ENCODE measurements around the gene TREML4. TPM values are rescaled to one million over a fixed set of nuclear protein-coding genes. Genes with fewer than 3 reads are reported as not detected.

TREML4 gene
- polyA plus RNA-seq, 2 of the 4 experiments (the other 2 are of a cell fraction) = not detected

- WGBS (ENCODE audit: missing lambda C conversion rate) = 14% methylated on average over 3 of the region's 7 CpGs
- no peak for FAIRE-seq
- no peak overlapping the region for H3K27ac ChIP-seq
- no peaks in the 10 kb centered on the region for H3K4me1 ChIP-seq
- ATAC-seq = no peak
- H3K9me3 ChIP-seq = no peaks in the 10 kb centered on the region
- ChIA-PET POLR2A (no interaction called here), CTCF (no interaction called here)
- H3K4me2 ChIP-seq = no peak overlapping the region
- DNase-seq (ENCODE audit: low read depth in 1 of 2, low spot score in 1 of 2) = no peak
- no peak for TF ChIP-seq EHMT2 (IDR thresholded peaks at IDR 0.05; ENCODE audit: low read depth)
- no peak for TF ChIP-seq CTCF (IDR thresholded peaks at IDR 0.05)
- no peak for TF ChIP-seq CBX2 (IDR thresholded peaks at IDR 0.05; ENCODE audit: borderline replicate concordance, low read depth)
- no peak for TF ChIP-seq RFX5 (IDR thresholded peaks at IDR 0.05)
- TF ChIP-seq CBX8 (IDR thresholded peaks at IDR 0.05) = no peak
- no peak for TF ChIP-seq FOXS1 (CRISPR knock-in tag; IDR thresholded peaks at IDR 0.05)
- no peak for TF ChIP-seq HOXB13 (CRISPR knock-in tag; IDR thresholded peaks at IDR 0.05; ENCODE audit: low read depth)
- TF ChIP-seq BCL3 (IDR thresholded peaks at IDR 0.05) = no peak
- no peak for TF ChIP-seq HOXA7 (CRISPR knock-in tag; IDR thresholded peaks at IDR 0.05)
- TF ChIP-seq USF2 (IDR thresholded peaks at IDR 0.05) = no peak
- TF ChIP-seq FOSL2 (IDR thresholded peaks at IDR 0.05) = no peak
- TF ChIP-seq FOSL2 (CRISPR knock-in tag; IDR thresholded peaks at IDR 0.05) = no peak
- no peak for TF ChIP-seq PBX3 (IDR thresholded peaks at IDR 0.05)
- no peak for TF ChIP-seq CHD2 (IDR thresholded peaks at IDR 0.05; ENCODE audit: low read length, partially characterized antibody)
- TF ChIP-seq KDM1A (IDR thresholded peaks at IDR 0.05; ENCODE audit: low read depth) = no peak
- no peak for TF ChIP-seq ZFP36 (IDR thresholded peaks at IDR 0.05; ENCODE audit: borderline replicate concordance, partially characterized antibody)
- TF ChIP-seq GATA3 (IDR thresholded peaks at IDR 0.05; ENCODE audit: borderline replicate concordance) = no peak
- no peak for TF ChIP-seq EHF (CRISPR knock-in tag; IDR thresholded peaks at IDR 0.05)
- no peak for TF ChIP-seq JUNB (IDR thresholded peaks at IDR 0.05)
- TF ChIP-seq NFE2L2 (conservative IDR thresholded peaks at IDR 0.05; ENCODE audit: low read length) = no peak
- H3K4me3 ChIP-seq = no peak overlapping the region
Observed at GRCh38 chr6:41271901-41272395, 43.8 kb downstream of the TREML4 start.

DNA sequence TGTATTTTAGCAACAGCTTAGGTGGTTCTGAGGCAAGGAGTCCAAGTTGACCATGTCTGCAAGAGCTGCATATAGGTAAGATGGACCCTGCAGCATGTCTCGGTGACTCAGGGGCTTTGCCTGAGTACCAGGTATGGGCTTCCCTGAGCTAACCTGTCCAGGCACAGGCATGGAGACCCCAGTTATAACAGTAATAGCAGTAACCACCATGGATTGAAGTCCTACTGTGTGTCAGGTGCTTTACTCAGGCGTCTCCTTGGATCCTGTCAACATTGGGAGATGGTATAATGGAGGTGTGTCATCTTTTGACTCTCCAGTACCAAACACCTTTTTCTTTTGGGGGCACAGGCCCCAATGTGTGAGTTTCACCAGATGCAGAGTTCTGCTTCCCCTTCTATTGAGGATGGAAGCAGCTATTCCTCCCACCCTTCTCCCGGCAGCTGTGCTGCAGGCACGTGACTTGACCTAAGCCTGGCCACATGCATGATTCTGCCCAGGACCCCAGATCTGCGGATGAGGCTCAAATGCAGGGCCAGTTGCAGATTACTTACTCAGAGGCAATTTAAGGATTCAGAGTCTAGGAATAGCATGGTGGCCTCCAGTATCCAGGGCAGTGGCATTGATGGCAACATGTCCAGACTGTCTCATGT lies 44.6 kb downstream of the TREML4 start:
- Histone ChIP-seq H3K9me3 (no peaks in the 10 kb centered on the region), H3K27ac (no peak overlapping the region), H3K4me2 (no peak overlapping the region), H3K4me1 (no peaks in the 10 kb centered on the region), H3K4me3 (no peak overlapping the region)
- FAIRE-seq (no peak), ATAC-seq (no peak), DNase-seq (ENCODE audit: low read depth in 1 of 2, low spot score in 1 of 2) (no peak)
- WGBS (ENCODE audit: missing lambda C conversion rate) = 53% methylated on average over 3 of the region's 5 CpGs
- no peak for TF ChIP-seq NR3C1 (IDR thresholded peaks at IDR 0.05)
- no peak for TF ChIP-seq NFE2L2 (conservative IDR thresholded peaks at IDR 0.05; ENCODE audit: low read length)
- ChIA-PET CTCF (no interaction called here), POLR2A (no interaction called here)
